PFSK-1 (cell line): ENCODE data around the gene DLL1.

Source experiments
- FOXP2 ChIP-seq: optimal IDR thresholded peaks from 2 replicates; pipeline ENCODE3; 2011; ENCODE audit warnings: borderline replicate concordance, control low read depth, inconsistent platforms; ENCODE audit not compliant: insufficient read depth; ENCODE audit errors: extremely low read length, extremely low read depth
- POLR2AphosphoS5 ChIP-seq: IDR thresholded peaks from 2 replicates; pipeline ENCODE4 v1.6.1; 2012; ENCODE audit warnings: low read depth, mild to moderate bottlenecking, control low read depth, low read length, moderate library complexity
- SIN3A ChIP-seq: IDR thresholded peaks from 2 replicates; pipeline ENCODE4 v1.6.1; 2012; ENCODE audit warnings: mild to moderate bottlenecking, low read length, moderate library complexity, borderline replicate concordance; ENCODE audit not compliant: insufficient read depth
- TAF1 ChIP-seq: IDR thresholded peaks from 2 replicates; pipeline ENCODE4 v1.6.1; 2012; ENCODE audit warnings: low read length, control low read depth, borderline replicate concordance; ENCODE audit not compliant: insufficient read depth
- TF ChIP-seq, protein P1 (sequence below), 2 experiments: IDR thresholded peaks; 2 replicates each; pipeline versions ENCODE4 v1.6.1 to v1.8.0; 2011 to 2012; ENCODE audit warnings: low read depth in 2 of 2, low read length in 2 of 2, control low read depth in 1 of 2, inconsistent platforms in 1 of 2, mild to moderate bottlenecking in 1 of 2, moderate library complexity in 1 of 2; ENCODE audit not compliant: insufficient read depth in 1 of 2

Gene DLL1

DNA sequence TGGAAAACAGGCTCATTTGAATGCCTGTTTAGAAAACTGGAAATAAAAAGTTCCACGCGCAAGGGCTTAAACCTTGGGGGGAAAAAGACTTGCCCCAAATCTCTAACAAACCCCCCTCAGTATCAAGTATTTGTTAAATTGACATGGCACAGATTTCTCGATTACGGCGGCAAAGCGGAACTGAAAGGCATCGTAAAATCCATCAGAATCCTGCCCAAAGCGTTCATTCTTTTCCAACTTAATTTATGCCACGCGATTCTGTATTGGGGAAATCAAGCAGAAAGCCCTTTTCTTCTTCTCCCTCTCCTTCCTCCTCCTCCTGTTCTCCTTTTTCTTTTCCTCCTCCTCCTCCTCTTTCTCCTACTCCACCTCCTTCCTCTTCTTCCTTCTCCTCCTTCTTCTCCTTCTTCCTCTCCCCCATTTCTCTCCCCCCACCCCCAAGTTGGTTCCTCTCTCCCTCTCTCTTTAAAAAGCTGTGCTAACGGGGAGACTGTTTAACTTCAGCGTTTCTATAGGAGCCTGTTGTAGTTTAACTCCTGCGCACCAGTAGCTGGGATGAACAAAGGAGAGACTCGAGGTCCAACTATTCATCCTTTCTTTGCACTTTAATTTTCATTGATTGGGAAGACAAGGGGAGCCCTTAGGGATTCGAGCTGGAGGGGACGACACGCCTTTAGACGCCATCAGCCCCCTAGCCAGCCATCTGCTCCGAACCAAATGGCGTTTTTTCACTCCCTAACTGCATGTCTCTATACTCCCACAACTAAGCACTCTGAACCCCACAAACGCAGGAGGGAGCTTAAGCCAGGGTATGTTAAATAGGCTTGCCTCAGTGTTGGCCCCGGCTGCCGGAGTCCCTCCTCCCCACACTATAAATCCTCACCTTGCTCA lies 2.7 kb upstream of the DLL1 start:
- TF ChIP-seq FOXP2, result no peak
- TF ChIP-seq TAF1, result no peak
- TF ChIP-seq SIN3A, result no peak
- TF ChIP-seq POLR2AphosphoS5, result no peak
- TF ChIP-seq, protein P1, sequence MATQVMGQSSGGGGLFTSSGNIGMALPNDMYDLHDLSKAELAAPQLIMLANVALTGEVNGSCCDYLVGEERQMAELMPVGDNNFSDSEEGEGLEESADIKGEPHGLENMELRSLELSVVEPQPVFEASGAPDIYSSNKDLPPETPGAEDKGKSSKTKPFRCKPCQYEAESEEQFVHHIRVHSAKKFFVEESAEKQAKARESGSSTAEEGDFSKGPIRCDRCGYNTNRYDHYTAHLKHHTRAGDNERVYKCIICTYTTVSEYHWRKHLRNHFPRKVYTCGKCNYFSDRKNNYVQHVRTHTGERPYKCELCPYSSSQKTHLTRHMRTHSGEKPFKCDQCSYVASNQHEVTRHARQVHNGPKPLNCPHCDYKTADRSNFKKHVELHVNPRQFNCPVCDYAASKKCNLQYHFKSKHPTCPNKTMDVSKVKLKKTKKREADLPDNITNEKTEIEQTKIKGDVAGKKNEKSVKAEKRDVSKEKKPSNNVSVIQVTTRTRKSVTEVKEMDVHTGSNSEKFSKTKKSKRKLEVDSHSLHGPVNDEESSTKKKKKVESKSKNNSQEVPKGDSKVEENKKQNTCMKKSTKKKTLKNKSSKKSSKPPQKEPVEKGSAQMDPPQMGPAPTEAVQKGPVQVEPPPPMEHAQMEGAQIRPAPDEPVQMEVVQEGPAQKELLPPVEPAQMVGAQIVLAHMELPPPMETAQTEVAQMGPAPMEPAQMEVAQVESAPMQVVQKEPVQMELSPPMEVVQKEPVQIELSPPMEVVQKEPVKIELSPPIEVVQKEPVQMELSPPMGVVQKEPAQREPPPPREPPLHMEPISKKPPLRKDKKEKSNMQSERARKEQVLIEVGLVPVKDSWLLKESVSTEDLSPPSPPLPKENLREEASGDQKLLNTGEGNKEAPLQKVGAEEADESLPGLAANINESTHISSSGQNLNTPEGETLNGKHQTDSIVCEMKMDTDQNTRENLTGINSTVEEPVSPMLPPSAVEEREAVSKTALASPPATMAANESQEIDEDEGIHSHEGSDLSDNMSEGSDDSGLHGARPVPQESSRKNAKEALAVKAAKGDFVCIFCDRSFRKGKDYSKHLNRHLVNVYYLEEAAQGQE (IDR thresholded peaks at IDR 0.05; ENCODE audit: insufficient read depth in 1 of 2, low read depth in 2 of 2, low read length in 2 of 2), result no peak

DNA sequence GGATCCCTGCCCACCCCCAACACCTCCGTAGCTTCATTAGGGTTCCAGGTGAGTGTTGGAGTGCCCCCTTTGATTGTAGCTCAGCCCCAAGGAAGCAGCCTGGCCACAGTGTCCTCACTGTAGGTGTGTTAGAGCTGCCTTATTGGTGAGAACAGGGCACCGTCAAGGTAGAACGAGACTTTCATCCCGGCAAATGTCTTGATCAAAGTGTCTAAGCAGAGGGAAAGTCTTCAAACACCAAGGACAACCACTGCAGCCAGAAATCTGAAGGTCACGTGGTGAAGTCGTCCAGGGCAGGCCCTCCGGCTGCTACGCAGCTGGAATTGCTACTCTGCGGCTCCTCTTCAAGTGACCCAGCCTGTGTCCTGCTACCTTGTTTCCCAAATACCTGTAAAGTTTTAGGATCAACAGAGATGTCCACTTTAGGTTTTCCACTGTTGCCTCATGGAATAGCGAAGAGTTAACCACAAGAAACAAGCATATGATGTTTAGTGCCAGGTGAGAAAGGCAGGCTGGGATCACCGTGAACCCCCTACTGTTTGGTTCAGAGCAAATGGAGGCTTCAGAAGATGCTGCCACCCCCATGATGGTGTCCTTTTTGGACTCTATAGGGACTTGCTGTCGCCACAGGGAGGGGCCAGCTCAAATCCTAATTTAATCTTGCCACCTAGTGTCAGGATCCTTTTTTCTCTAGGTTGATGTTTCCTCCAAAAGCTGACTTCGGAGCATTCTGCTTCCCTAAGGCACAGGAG lies 1.7 kb upstream of the DLL1 start:
- TF ChIP-seq SIN3A, result no peak
- no peak for TF ChIP-seq POLR2AphosphoS5
- TF ChIP-seq FOXP2, result no peak
- TF ChIP-seq, protein P1 (IDR thresholded peaks at IDR 0.05; ENCODE audit: insufficient read depth in 1 of 2, low read depth in 2 of 2, low read length in 2 of 2), result no peak
- TF ChIP-seq TAF1, result no peak

DNA sequence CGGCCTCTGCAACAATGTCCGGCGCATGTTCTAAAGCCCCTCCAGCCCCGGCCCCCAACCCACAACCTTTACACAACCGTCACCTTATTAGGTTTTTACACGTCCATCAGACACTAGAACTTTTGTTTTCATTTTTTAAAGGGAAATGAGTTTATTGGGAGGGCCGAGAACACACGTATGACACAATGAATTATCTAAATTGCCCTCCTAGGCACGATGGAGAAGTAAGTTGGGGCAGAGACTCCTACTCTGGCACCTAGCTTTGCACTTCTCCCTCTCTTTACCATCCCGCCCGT lies 1.2 kb upstream of the DLL1 start:
- TF ChIP-seq TAF1 (no peak), SIN3A (no peak), POLR2AphosphoS5 (no peak), FOXP2 (no peak)
- TF ChIP-seq, protein P1 (IDR thresholded peaks at IDR 0.05; ENCODE audit: insufficient read depth in 1 of 2, low read depth in 2 of 2, low read length in 2 of 2), result no peak

DNA sequence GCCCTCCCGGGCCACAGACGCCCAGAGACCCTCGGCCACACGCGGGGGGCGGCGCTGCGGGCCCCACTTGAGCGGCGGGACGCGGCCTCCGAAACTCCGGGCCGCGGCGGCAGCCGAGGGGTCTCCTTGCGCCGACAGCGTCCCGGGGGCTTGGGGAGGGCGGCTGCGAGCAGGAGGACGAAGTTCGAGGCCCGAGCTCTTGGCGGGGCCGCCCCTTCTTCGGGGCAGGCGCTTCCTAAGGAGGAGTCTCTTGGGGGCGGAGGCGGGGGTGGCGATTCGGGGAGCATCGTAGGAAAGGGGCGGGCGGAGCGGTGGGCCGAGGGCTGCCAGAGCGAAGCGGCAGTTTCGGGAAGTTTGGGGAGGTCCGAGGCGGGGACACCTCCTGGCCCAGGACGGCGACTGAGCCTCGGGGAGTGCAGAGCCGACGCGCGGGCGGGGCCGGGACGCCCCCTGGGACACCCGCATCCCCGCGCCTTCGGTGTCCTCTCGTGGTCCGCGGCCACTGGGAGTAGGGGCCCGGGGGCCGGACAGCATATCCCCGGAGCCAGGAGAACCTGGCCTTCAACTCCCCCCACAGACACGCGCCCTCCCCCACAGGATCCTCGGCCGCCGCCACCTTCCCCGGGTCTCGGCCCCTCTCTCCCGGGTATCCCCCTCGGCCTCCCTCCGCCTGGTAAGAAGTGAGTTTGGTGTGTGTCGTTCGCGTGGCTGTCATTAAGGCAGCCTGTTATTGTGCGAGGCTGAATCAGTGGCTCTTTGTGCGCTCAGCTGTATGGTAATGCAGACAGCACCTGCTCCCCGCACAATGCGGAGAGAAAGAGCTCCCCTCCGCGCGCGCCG lies 613 bp upstream of the DLL1 start:
- TF ChIP-seq FOXP2, result no peak
- TF ChIP-seq, protein P1 (IDR thresholded peaks at IDR 0.05; ENCODE audit: insufficient read depth in 1 of 2, low read depth in 2 of 2, low read length in 2 of 2), result no peak
- no peak for TF ChIP-seq SIN3A
- no peak for TF ChIP-seq TAF1
- TF ChIP-seq POLR2AphosphoS5, result no peak
